NCI-H774 (cell line): ENCODE data around the gene SPDYA.
"Not testable (repeated sequence)": the region's sequence is repeated elsewhere in the genome, so short reads cannot be mapped to it uniquely, and the experiment has no call there.

Source experiments
- DNase-seq: peaks from one replicate; lab custom pipeline; 2025; lab: John Stamatoyannopoulos, UW

The SPDYA gene

GRCh38 chr2:28810384-28811285 is at the start of gene SPDYA:
SPDYA (plus strand) TSS chr2:28810834; CDS start chr2:28816015, 5,181 bp downstream.
- no peak for DNase-seq

- DNase-seq, result no peak
Measured at GRCh38 chr2:28761420-28761819, 49.2 kb upstream of the SPDYA start.

DNA sequence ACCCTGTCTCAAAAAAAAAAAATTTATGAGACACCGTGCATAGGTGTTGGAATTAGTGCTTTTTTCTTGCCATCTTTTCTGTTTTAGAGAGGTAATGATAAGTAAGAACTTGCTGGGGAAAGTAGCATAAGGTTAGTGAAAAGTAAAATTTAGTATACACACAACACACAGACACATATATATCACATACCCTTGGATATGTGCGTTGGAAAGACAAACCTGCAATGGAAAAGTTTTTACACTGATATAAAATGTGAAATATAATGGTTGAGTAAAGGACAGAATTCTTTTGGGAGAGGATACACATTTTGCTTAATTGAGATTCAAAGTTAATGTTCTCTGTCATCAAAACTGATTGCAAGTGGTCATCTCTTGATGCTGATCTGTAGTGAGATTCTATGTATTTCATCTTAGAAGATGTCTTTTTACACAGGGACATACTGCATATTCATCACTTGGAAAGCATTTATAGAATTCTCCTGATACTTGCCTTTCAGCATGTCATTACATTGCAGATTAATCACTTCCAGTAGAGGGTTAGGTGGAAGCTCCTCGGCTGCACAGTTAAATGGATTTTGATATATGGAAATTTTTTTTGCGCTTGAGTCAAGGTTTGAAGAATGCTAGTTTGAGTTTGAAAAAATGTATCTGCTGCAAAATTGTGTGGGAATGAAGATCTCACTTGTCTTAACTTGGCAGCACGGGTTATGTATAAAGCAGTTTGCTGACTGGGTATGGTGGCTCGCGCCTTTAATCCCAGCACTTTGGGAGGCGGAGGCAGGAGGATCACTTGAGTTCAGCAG is 45.5 kb upstream of the SPDYA start:
- no peak for DNase-seq

- no peak for DNase-seq
Measured at GRCh38 chr2:28766070-28766469, 44.6 kb upstream of the SPDYA start.

DNA sequence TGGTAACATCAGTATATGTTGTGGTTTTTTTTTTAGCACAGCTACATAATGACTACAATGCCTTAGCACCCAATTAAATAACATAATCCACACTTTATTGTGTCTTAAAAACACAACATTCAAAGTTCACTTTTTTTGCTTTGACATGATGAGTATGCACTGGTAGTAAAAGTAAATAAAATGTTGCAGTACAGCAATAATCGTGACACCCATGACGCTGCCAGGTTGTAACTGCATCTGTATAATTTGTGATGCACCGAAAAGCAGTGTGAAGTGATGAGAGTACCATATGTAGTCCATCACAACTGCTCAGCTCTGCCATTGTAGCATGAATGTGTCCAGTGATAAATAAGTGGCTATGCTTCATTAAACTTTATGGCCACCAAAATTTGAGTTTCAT is 43.3 kb upstream of the SPDYA start:
- DNase-seq, result no peak

GRCh38 chr2:28768422-28768821 is 42.2 kb upstream of the SPDYA start:
- DNase-seq, result no peak

GRCh38 chr2:28768952-28769351 is 41.7 kb upstream of the SPDYA start:
- no peak for DNase-seq

- DNase-seq, result no peak
Measured at GRCh38 chr2:28772351-28772750, 38.3 kb upstream of the SPDYA start.

DNA sequence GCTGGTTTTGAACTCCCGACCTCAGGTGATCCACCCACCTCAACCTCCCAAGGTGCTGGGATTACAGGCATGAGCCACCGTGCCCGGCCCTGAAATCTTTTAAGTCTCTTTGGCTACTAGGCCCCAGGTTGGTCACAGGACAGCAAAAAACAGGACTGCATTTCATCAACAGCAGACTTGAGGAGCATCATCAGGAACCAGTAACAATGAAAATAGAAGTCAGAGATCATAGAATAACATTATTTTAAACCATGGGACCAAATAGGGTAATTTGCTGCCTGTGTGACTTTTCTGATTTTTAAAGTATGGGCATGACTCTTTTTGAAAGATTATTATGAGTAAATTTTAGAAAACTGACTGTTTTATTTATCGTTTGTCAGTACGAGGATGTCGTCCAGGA is 34.2 kb upstream of the SPDYA start:
- no peak for DNase-seq

DNA sequence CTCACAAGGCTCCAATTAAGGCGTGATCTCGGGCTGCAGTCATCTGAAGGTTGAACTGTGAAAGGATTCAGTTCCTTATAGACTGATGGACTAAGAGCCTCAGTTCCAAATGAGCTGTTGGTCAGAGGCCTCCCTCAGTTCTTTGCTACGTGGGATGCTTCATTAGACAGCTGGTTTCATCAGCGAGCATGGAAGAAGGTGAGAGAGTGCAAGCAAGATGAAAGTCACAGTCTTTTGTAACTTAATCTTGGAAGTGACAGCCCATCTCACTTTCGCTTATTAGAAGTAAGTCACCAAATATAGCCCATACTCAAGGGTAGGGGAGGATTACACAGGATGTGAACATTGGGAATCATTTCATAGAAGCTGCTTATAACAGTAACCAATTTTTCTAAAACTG is 32.2 kb upstream of the SPDYA start:
- DNase-seq, result no peak

GRCh38 chr2:28779001-28779400 is 31.6 kb upstream of the SPDYA start:
- DNase-seq, result no peak

GRCh38 chr2:28780496-28780895 is 30.1 kb upstream of the SPDYA start:
- DNase-seq, result no peak

DNA sequence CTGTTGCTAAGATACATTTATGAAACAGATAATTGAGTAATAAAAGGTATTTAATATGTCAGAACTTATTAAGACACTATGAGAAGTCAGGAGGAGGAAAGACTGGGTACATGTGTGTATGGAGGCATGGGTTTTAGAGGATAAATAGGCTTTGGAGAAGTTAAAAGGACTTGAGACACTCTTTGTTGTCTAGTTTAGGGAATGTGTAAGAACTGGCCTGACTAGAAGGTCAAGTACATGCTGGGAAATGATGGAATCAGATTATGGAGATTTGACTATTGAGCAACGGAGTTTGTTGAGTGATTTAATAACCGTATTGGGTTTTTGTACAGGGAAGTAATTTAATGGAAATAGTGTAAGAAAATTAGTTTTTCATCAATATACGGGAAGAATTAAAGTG is 28.2 kb upstream of the SPDYA start:
- no peak for DNase-seq

DNA sequence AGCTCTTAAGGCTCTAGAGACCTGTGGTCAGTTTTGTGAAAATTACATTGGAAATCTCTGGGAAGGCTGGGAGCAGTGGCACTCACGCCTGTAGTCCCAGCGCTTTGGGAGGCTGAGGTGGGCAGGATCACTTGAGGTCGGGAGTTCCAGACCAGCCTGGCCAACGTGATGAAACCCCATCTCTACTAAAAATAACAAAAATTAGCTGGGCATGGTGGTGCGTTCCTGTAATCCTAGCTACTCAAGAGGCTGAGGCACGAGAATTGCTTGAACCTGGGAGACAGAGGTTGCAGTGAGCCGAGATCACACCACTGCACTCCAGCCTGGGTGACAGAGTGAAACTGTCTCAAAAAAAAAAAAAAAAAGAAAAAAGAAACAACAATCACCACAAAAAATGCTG is 26.1 kb upstream of the SPDYA start:
- not testable (repeated sequence) for DNase-seq

- DNase-seq, result no peak
Measured at GRCh38 chr2:28796620-28797019, 14.0 kb upstream of the SPDYA start.

DNA sequence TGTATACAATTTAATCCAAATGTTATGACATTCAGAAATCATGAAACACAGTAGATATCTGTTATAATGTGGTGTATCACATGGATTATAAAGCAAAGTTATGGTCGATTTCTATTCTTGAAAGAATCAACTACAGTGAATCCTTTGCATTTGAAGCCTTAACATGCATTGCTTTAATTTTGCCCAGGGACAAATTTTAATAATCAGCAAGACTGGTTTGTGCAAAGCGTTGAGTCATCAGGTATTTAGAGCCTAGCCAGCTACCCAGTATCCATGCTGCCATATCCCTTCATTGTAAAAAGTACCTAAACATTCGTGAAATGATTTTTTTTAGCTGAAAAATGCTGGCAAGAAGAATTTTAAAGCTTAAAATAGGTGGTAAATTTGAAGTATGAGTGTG is 8.9 kb upstream of the SPDYA start:
- no peak for DNase-seq

DNA sequence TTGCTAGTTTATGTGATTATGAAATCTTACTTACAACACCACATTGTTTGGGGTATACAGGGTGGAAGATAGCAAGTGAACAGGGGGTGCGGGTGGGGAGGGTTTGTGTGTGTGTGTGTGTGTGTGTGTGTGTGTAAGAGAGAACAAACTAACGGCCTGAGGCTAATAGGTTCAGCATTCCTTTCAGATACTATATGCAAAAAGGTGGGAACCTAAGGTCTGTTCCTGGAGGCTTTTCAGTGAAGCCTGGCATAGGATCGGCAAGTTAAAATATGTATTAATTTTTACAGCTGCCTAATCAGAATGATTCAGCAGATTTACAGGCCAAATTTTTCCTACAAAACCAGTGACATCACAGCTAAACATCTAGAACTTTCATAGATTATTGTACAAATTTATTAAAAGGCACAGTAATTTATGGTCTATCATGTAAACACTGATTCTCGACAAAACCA is 7.6 kb upstream of the SPDYA start:
- DNase-seq, result no peak

DNA sequence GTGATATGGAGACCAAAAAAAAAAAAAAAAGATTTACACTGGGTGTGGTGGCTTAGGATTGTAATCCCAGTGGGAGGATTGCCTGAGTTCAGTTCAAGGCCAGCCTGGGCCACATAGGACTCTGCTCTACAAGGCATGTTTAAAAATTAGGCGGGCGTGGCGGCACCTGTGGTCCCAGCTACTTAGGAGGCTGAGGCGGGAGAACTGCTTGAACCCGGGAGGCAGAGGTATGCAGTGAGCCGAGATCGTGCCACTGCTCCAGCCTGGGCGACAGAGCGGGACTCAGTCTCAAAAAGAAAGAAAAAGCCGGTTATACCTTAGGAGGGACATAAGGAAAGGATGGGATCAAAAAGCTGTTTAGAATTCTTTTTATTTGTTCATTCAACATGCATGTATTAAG is 707 bp upstream of the SPDYA start:
- DNase-seq, result no peak

GRCh38 chr2:28818053-28818452 is 7.4 kb downstream of the SPDYA start:
- no peak for DNase-seq

- peak; percentile 21 for DNase-seq
Measured at GRCh38 chr2:28821295-28821958, 10.8 kb downstream of the SPDYA start.

- no peak for DNase-seq
Measured at GRCh38 chr2:28822036-28822435, 11.4 kb downstream of the SPDYA start.

DNA sequence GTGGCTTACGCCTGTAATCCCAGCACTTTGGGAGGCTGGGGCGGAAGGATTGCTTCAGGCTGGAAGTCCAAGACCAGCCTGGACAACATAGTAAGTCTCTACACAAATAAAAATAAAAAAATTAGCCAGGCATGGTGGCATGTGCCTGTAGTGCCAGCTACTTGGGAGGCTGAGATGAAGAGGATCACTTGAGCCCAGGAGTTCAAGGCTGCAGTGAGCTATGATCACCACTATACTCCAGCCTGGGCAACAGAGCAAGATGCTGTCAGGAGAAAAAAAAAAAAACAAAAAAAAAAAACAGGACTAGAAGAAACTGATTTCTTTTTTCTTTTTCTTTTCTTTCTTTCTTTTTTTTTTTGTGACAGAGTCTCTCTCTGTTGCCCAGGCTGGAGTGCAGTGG is 13.6 kb downstream of the SPDYA start:
- no peak for DNase-seq

DNA sequence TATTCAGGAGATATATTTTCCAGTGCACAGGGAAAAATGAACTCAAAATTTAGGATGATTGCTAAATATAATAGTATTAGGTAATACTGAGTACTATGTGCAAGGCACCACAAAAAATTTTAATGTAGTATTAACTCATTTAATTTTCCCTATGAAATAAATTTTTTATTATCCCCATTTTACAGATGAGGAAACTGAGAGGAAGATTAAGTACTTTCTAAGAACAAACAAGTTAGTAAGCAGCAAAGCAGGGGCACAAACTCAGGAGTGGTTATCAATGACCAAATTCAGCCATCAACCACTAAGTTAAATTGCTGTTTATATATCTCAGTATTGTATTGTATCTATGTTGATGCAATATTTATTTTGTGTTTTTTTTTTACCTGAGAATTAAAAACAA is 14.2 kb downstream of the SPDYA start:
- DNase-seq, result no peak
